Measurements from ENCODE around the gene TNNT2.

GRCh38 chr1:201320168-201320788 is 57.2 kb downstream of the TNNT2 start:
- TF ChIP-seq EZH2phosphoT487 (IDR thresholded peaks at IDR 0.05; ENCODE audit: low read depth): no peak
- TF ChIP-seq, protein P1, sequence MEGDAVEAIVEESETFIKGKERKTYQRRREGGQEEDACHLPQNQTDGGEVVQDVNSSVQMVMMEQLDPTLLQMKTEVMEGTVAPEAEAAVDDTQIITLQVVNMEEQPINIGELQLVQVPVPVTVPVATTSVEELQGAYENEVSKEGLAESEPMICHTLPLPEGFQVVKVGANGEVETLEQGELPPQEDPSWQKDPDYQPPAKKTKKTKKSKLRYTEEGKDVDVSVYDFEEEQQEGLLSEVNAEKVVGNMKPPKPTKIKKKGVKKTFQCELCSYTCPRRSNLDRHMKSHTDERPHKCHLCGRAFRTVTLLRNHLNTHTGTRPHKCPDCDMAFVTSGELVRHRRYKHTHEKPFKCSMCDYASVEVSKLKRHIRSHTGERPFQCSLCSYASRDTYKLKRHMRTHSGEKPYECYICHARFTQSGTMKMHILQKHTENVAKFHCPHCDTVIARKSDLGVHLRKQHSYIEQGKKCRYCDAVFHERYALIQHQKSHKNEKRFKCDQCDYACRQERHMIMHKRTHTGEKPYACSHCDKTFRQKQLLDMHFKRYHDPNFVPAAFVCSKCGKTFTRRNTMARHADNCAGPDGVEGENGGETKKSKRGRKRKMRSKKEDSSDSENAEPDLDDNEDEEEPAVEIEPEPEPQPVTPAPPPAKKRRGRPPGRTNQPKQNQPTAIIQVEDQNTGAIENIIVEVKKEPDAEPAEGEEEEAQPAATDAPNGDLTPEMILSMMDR (IDR thresholded peaks at IDR 0.05; ENCODE audit: low read depth, low read length): no peak

Measured in OCI-LY3 (cell line).